Measurements from ENCODE around the gene PDE4B.

Gene PDE4B

DNA sequence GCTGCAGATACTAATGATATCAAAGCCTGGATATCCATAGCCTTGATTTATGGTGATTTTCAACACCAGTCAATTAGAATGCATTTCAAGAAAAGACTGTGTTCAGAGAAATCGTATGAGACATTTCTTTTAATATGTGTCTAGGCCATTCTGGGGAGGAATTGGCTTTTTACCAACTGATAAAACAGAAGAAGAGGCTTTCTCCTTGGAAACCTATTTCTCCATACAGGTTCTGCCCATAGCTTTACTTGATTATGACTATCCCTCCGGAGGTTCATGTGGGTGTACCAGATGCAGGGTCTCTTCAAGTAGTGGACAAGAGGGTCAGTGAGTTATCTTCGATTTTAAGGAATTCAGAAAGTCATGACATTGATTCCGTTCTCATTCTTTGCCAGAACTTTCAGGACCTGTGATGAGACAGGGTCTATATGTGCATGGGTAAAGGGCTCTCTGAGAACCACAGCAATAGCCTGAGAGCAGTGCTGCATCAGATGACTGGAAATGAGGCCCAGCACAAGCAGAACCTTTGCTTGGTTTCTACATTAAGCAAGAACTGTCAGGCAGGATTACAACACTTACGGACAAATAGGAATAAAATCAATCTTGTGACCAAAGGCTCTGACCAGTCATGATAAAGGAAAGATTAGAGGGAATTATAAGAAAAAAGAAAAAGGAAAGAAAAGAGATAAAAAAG, 477.6 kb downstream of the PDE4B start:
- DNase-seq, result no peak

GRCh38 chr1:66271216-66271903, 478.7 kb downstream of the PDE4B start:
- peak; percentile 94 for DNase-seq

DNA sequence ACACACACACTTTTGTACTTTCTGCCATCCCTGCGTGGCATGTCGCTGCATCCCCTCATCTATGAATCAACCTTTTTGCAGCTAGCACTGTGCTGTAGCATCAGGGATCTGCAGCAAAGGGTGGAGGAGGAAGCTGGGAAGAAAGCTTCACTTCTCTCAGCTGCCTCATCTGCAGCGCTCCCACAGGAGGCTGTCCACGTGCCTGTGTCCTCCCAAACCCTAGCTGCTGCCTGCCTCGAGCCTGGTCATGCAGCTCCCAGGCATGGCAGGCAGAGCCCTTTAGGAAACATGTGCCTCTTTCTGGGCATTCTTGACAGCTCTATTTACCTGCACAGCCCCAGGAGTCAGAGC, 479.2 kb downstream of the PDE4B start:
- peak; percentile 59 for DNase-seq

DNA sequence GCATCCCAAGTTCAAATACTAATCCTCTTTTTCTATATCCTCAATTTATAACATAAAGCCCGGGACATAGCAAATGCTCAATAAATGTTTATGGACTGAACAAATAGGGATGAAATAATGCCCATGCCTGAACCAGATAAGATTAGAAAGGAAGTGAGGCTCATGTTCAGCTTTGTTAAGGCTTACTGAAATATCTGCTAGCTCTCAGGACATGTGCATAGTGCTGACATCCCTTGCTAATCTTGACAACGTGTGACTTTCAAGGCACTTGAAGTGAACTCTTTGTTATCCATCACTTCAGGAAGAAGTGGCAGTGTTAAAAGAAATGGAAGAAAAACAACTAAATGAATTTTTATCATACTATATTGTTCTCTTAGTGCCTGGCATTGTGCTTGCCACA, 481.0 kb downstream of the PDE4B start:
- DNase-seq, result no peak

- DNase-seq, result no peak
These were observed 481.9 kb downstream of the PDE4B start for GRCh38 chr1:66274634-66275033.

DNA sequence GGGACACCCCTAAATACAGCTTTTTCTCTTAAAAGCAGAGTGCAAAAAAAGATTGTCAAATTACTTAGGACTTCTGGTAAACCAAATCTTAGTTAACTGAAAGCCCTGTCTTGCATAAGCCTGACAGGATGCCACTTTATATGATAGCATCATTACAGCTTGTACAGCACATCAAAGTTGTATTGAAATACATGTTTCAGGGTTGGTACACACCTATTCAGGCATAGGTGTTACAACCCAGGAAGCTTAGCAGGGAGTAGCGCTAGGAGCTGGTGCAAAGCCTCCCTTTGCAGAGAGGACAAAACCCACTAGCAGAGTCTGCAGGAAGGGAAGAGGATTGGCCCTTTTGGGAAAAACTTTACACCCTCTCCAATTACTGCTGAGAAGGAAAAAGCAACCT, 482.4 kb downstream of the PDE4B start:
- DNase-seq, result no peak

GRCh38 chr1:66275601-66276023, 482.9 kb downstream of the PDE4B start:
- no peak for DNase-seq

DNA sequence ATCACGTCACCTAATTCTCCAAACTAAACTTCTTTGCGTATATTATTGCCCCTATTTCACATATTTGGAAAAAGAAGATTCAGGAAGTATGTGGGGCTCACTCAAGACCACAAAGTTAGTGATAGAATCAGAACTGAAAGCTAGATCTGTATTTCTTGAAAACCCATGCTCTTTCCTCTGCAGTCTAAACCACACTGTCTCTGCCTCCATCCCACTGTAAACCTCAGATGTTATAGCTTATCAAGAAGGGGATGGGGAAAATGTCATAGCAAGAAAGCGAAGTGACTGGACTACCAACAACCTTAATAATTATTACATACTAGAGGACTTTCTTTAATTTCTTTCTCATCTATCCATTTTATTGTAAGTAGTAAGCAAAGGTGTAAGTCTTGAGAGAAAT, 483.5 kb downstream of the PDE4B start:
- no peak for DNase-seq

DNA sequence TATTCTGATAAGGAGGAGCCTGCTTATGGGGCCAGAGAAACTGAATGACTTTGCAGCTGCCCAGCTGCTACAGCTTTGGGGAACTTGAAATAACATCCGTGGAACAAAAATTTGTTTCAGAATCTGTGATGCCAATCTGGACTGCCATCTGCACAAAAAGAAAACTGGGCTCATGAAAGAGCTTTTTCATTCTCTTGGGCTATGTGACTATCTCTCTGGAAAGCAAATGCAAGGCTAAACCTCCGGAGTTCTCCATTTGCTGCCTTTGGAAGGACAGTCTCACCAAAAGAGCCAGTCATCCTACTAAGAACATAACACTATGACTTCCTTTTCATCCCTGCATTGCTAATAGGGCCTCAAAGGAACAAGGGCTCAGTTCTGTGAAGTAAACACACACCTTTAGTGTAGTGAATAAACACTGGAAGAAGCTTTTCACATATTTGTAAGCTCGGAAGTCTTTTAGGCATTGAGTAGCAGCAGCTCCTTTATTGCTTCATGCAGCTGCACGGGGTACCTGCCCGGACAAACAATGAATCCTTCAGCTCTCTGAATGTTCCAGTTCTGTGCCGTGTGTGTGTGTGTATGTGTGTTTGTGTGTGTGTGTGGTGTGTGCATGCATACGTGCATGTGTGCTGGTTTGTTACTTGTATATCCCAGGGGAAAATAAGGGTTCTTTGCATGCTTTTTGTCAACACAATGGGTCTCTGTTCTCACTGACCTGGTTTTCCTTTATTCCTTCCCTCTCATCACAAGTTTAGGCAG, 485.7 kb downstream of the PDE4B start:
- peak; percentile 37 for DNase-seq

DNA sequence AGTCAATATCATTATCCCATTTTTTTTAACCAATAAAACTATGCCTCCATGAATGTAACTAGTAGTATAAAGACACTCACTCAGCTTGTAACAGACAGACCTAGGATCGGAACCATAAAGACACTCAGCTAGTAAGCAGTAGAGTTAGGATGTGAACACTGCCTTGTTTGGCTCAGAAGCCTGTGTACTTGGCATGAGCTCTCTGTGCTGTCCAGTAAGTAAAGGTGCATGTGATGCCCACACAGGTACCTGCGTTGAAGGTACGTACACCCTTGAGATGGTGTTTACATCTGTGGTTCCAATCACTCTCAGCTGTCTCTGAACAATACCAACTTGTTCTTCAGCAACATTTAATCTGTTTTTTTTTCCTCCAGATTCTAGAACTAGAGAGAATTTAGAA, 489.1 kb downstream of the PDE4B start:
- DNase-seq, result no peak

DNA sequence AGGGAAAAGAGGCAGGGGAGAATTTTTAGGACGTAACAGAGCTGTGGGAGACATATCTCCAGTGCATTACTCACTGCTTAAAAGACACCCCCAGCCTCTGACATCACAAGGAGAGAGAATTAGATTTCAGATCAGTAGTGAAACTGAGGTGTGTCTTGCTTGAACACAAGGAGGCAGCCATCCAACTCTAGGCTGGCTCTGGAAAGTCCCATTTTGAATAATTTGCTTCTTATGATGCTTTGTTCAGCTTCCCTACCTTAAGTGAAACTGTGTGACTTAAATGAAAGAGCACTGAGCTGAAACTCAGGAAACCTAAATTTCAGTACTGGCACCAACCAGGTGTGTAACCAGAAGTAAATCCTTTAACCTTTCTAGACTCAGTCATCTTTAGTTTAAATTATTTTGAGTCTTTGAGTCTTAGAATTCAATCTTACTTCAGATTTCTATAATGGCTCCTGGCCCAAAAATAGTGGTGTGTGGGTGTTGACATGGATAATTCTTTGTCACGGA, 489.7 kb downstream of the PDE4B start:
- no peak for DNase-seq

- no peak for DNase-seq
These were observed 490.4 kb downstream of the PDE4B start for GRCh38 chr1:66282891-66283621.

DNA sequence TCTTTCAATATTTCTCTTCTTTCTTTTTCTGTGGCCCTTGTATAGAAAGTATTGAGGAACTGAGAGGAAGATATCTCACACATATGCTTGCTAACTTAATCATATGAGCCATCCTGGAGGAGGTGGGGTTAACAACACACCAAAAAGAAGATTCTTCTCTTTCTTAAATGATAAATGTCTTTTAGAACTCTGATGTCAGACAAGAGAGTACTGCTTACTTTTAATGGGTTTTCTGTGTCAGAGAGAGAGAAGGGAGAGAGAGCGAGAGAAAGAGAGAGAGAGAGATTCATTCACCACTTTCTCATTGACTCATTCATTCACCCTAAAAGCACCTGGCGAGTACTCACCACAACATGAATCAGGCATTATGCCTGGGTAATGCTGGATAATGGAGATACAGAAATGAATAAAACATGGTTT, 490.9 kb downstream of the PDE4B start:
- DNase-seq, result no peak

- no peak for DNase-seq
These were observed 492.1 kb downstream of the PDE4B start for GRCh38 chr1:66284746-66285145.

DNA sequence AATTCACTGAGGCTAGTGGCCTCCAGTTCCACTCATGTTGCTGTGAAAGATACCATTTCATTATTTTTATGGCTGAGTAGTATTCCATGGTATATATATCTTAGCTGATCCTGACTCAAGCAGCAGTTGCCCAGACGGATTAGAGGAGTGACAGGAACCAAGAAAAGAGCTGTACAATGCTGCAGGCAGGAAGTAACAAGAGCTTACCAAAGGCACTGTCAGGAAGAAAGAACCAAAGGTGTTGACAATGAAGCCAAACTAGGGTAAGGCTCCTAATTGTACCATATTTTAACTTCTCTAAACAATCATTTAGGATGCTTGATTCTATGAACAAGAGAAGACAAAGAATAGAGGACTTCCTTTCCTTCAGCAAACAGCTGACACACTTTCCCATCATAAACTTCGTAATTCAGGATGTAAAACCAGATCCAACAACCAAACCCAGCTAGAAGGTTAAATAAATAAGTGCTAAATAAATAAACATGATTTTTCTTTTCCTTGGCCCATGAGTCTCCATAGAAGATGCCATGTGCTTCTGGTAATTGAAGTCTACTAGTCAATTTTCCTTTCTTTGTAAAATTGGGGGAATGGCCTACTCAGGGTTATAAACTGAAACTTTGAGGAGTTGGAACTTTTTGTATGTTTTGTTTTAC, 493.0 kb downstream of the PDE4B start:
- no peak for DNase-seq

DNA sequence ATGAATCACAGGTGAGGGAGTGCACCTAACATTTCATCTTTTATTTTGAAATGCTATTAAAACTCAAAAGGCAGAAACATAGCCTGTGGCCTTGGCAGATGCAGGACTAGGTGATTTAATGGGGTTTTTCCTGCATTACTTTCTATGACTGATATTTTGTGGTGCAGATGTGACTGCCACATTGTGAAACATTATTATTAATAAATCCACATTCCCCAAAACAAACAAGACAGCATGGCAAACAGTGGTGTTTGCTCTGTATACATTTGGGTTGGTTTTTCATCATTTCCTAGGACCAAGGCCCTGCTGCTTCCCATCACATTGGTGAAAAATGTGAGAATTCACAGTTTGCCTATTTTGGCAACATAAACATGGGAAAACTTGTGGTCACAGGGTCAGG, 493.6 kb downstream of the PDE4B start:
- DNase-seq, result no peak

DNA sequence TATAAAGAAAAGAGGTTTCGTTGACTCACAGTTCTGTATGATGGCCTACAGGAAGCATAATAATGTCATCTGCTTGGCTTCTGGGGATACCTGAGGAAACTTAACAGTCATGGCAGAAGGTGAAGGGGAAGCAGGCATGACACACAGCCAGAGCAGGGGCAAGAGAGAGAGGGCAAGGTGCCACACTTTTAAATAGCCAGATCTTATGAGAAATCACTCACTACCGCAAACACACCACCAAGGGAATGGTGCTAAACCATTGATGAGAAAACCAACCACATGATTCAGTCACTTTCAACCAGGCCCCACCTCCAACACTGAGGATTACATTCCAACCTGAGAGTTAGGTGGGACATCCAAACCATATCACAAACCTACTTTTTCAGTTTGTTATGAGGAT, 495.4 kb downstream of the PDE4B start:
- DNase-seq, result no peak

- DNase-seq, result no peak
These were observed 498.3 kb downstream of the PDE4B start for GRCh38 chr1:66290761-66291530.

DNA sequence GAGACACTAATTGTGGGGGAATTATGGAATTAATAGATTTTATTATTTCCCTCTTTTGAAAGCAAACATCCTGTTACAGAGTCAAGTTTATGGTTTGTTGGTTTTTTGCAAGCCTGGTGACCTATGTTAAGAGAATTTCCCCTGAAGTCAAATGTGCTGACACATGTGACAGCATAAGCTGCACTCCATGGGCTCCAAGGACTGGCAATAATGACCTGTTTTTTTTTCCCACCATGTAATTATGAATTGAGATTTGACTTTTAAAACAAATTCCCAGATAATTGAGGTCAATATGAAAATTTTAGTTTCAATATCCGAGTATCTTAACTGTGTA, 498.8 kb downstream of the PDE4B start:
- no peak for DNase-seq

- no peak for DNase-seq
These were observed 499.6 kb downstream of the PDE4B start for GRCh38 chr1:66292305-66292704.

DNA sequence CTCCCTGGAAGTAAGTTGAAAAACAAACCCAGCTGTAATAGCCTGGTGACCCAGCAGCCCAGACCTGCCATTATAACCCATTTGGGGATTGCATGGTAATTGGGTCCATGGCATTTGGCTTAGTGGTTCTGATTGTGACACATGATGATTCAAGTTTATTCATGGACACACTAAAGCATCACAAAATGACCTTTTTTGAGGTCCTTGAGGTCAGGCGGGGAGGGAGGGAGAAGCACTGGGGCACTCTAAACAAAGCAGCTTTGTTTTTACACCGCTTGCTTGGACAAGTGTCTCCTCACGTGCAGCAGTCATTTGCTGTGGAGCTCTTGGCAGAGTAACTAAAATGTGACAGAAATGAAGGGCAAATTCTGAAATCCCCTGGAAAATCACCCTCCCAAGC, 500.2 kb downstream of the PDE4B start:
- DNase-seq, result no peak
